ENCODE measurements around the gene SORBS2.

GRCh38 chr4:185587030-185587426, 225.0 kb downstream of the SORBS2 start:
- TF ChIP-seq POLR2A (IDR thresholded peaks at IDR 0.05; ENCODE audit: low read length), result no peak
- TF ChIP-seq GATA1 (IDR thresholded peaks at IDR 0.05; ENCODE audit: low read depth, low read length), result no peak

All from erythroblast (primary cell).